OCI-LY7 (cell line): Measurements from ENCODE around the gene CDH15. TPM values are rescaled to one million over a fixed set of nuclear protein-coding genes. Genes with fewer than 3 reads are reported as not detected.

ENCODE experiments used
- BruUV-seq: library from RNA; stranded (reverse); fragments of 400-500 nt; replicated peaks from 2 replicates; lab custom pipeline; 2021; lab: Mats Ljungman, UMichigan
- CTCF ChIA-PET: fragments of 300-600 bp; sonication (Branson Sonifier 250); formaldehyde crosslinking; loops from one replicate; lab custom pipeline; 2022; ENCODE audit warnings: antibody characterized with exemption; ENCODE audit not compliant: unreplicated experiment; lab: Charles Lee
- POLR2A ChIA-PET: fragments of 300-600 bp; sonication (Branson Sonifier 250); formaldehyde crosslinking; loops from one replicate; lab custom pipeline; 2022; ENCODE audit warnings: antibody characterized with exemption; lab: Charles Lee
- DNase-seq: peaks from one replicate; pipeline ENCODE4 v3.0.0-alpha.2; 2015; ENCODE audit warnings: low spot score
- H2AFZ ChIP-seq: fragments of 200-600 bp; sonication (generic), shearing (Covaris generic); 2 replicates; pipeline ENCODE4 v1.6.1; 2014; ENCODE audit warnings: mild to moderate bottlenecking, antibody characterized with exemption, low read length, moderate library complexity
- H3K27ac ChIP-seq: fragments of 200-600 bp; sonication (generic); 2 replicates; pipeline ENCODE4 v1.5.1; 2014; ENCODE audit warnings: mixed run types, low read depth, mild to moderate bottlenecking, moderate library complexity, low read length, inconsistent platforms; ENCODE audit not compliant: poor library complexity, severe bottlenecking
- H3K36me3 ChIP-seq: fragments of 200-600 bp; sonication (generic); 2 replicates; pipeline ENCODE4 v1.6.1; 2014; ENCODE audit warnings: mild to moderate bottlenecking, antibody characterized with exemption, low read length, moderate library complexity, mixed read lengths; ENCODE audit not compliant: insufficient read depth
- H3K4me1 ChIP-seq: fragments of 200-600 bp; sonication (generic); 2 replicates; pipeline ENCODE4 v1.5.1; 2014; ENCODE audit warnings: mild to moderate bottlenecking, low read length; ENCODE audit not compliant: insufficient read depth, poor library complexity, severe bottlenecking
- H3K4me2 ChIP-seq: fragments of 200-600 bp; sonication (generic); 2 replicates; pipeline ENCODE4 v1.6.1; 2014; ENCODE audit warnings: mild to moderate bottlenecking, low read length
- H3K4me3 ChIP-seq: fragments of 200-600 bp; sonication (generic); 2 replicates; pipeline ENCODE4 v1.5.1; 2014; ENCODE audit warnings: mild to moderate bottlenecking, low read depth, low read length; ENCODE audit not compliant: poor library complexity, severe bottlenecking
- H3K79me2 ChIP-seq: fragments of 200-600 bp; sonication (generic); 2 replicates; pipeline ENCODE4 v1.6.1; 2016; ENCODE audit warnings: low read depth, mild to moderate bottlenecking, low read length, moderate library complexity, mixed read lengths; ENCODE audit not compliant: insufficient read depth
- H3K9me2 ChIP-seq: fragments of 200-600 bp; sonication (generic); 2 replicates; pipeline ENCODE4 v1.6.1; 2016; ENCODE audit warnings: mild to moderate bottlenecking, low read length, mixed read lengths; ENCODE audit not compliant: insufficient read depth
- H3K9me3 ChIP-seq: fragments of 200-600 bp; sonication (generic); 2 replicates; pipeline ENCODE4 v1.6.1; 2014; ENCODE audit warnings: mild to moderate bottlenecking, mixed run types, low read length, mixed read lengths
- H4K20me1 ChIP-seq: fragments of 200-600 bp; sonication (generic); 2 replicates; pipeline ENCODE4 v1.6.1; 2014; ENCODE audit warnings: mild to moderate bottlenecking, antibody characterized with exemption, low read length, moderate library complexity, mixed read lengths; ENCODE audit not compliant: insufficient read depth
- EZH2phosphoT487 ChIP-seq: fragments of 200-600 bp; sonication (generic); IDR thresholded peaks from 2 replicates; pipeline ENCODE4 v1.6.1; 2018; ENCODE audit warnings: low read depth, borderline replicate concordance, mild to moderate bottlenecking, mixed run types, antibody characterized with exemption, low read length, moderate library complexity, mixed read lengths
- intact Hi-C: fragments of 100-400 bp; cut with micrococcal nuclease; formaldehyde crosslinking; loops from one replicate; pipeline ENCODE4 v1.10.0; 2022; ENCODE audit not compliant: unreplicated experiment
- total RNA-seq, 2 experiments: library from RNA; depleted of rRNA in 1 of 2; stranded (reverse); fragments of >200 nt in 1 of 2; shearing (Covaris generic) in 1 of 2; gene quantifications; 2 replicates each; pipeline ENCODE4 v1.2.3, GENCODE V29; 2014 to 2022
- TF ChIP-seq, protein P1 (sequence below): fragments of 200-600 bp; sonication (generic); conservative IDR thresholded peaks from 2 replicates; pipeline ENCODE4 v1.5.1; 2014; ENCODE audit warnings: mild to moderate bottlenecking, antibody characterized with exemption, low read length, moderate library complexity, mixed read lengths

CDH15 gene
- total RNA-seq, 2 experiments from 2014 or later, result not detected

DNA sequence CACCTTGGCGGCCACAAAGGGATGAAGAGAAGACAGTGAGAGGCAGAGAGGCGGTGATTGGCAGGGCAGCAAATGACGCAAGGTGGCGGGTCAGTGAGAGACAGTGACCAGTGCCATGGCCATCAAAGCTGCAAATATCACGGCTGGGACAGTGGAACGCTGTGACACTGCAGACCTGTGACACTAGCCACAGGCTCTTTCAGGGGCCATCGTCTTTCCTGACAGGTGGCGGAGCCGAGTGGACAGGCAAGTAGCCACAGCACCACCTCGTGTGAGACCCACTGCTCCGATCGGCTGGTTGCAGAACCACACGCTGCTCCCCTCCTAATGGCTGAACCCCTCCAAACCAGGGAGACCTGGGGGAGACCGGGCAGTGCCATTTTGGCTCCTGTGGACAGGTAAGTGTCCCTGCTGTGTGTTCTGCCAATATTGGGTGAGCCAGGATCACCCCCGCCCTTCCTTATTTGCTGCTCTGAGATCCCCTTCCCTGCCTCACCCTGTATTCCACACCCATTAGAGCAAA, 38.0 kb downstream of the CDH15 start:
- Histone ChIP-seq H3K4me1 (peaks cover 7% of the 10 kb centered on the region), H3K4me2 (no peak overlapping the region), H3K4me3 (no peak overlapping the region), H3K9me2 (no peaks in the 10 kb centered on the region), H3K36me3 (no peaks in the 10 kb centered on the region), H3K27ac (no peak overlapping the region), H4K20me1 (no peaks in the 10 kb centered on the region), H2AFZ (no peak overlapping the region), H3K79me2 (no peaks in the 10 kb centered on the region), H3K9me3 (no peaks in the 10 kb centered on the region)
- BruUV-seq, result no TSS peak
- no peak for DNase-seq
- ChIA-PET POLR2A (no interaction called here), CTCF (no interaction called here)
- intact Hi-C loops, result no loop called here
- TF ChIP-seq, protein P1, sequence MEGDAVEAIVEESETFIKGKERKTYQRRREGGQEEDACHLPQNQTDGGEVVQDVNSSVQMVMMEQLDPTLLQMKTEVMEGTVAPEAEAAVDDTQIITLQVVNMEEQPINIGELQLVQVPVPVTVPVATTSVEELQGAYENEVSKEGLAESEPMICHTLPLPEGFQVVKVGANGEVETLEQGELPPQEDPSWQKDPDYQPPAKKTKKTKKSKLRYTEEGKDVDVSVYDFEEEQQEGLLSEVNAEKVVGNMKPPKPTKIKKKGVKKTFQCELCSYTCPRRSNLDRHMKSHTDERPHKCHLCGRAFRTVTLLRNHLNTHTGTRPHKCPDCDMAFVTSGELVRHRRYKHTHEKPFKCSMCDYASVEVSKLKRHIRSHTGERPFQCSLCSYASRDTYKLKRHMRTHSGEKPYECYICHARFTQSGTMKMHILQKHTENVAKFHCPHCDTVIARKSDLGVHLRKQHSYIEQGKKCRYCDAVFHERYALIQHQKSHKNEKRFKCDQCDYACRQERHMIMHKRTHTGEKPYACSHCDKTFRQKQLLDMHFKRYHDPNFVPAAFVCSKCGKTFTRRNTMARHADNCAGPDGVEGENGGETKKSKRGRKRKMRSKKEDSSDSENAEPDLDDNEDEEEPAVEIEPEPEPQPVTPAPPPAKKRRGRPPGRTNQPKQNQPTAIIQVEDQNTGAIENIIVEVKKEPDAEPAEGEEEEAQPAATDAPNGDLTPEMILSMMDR, result no peak
- TF ChIP-seq EZH2phosphoT487, result no peak

DNA sequence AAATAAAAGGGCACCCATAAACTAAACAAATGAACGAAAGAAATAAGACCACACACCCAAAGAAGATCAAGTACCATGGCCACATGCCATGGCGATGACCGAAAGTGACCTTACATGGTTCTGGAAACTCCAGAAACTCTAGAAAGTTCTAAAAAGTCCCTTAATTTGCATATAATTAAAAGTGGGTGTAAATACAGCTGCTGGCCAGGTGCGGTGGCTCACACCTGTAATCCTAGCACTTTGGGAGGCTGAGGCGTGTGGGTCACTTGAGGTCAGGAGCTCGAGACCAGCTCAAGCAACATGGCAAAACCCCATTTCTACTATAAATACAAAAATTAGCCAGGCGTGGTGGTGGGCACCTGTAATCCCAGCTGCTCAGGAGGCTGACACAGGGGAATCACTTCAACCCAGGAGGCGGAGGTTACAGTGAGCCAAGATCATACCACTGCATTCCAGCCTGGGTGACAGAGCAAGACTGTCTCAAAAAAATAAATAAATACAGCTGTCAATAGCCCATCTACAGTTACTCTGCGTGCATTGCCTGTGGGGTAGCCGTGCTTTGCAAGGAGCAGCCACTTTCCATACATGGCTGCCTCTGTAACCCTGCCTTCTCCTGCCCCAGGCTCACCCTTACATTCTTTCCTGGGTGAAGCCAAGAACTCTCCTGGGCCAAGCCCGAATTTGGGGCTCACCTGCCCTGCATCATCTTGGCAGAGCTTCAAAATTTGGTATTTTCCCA, 38.8 kb downstream of the CDH15 start:
- no TSS peak for BruUV-seq
- no peaks in the 10 kb centered on the region for H3K9me2 ChIP-seq
- H2AFZ ChIP-seq, result no peak overlapping the region
- no peaks in the 10 kb centered on the region for H4K20me1 ChIP-seq
- ChIA-PET POLR2A (interaction anchor here (0.6 kb wide), 1 partner anchor 872 kb away, joined by 3 read pairs; no protein-coding TSS in a partner anchor), CTCF (no interaction called here)
- no peaks in the 10 kb centered on the region for H3K9me3 ChIP-seq
- no peak for DNase-seq
- H3K79me2 ChIP-seq, result no peaks in the 10 kb centered on the region
- H3K4me2 ChIP-seq, result no peak overlapping the region
- H3K4me3 ChIP-seq, result no peak overlapping the region
- TF ChIP-seq, protein P1, result no peak
- TF ChIP-seq EZH2phosphoT487, result no peak
- intact Hi-C loops, result no loop called here
- peaks cover 7% of the 10 kb centered on the region for H3K4me1 ChIP-seq
- no peak overlapping the region for H3K27ac ChIP-seq
- no peaks in the 10 kb centered on the region for H3K36me3 ChIP-seq
